Smooth muscle cell (in vitro differentiated cells): Measurements from ENCODE around the gene AGK. TPM values are rescaled to one million over a fixed set of nuclear protein-coding genes. Genes with fewer than 3 reads are reported as not detected.
"Not testable (repeated sequence)": the region's sequence is repeated elsewhere in the genome, so short reads cannot be mapped to it uniquely, and the experiment has no call there.

Experiments
- DNase-seq: peaks from one replicate; lab custom pipeline; 2025; ENCODE audit not compliant: unreplicated experiment; lab: John Stamatoyannopoulos, UW
- H2AFZ ChIP-seq: fragments of 200-600 bp; sonication (generic); 2 replicates; pipeline ENCODE4 v1.6.0; 2016; ENCODE audit warnings: antibody characterized with exemption, low read depth, mild to moderate bottlenecking
- H3F3A ChIP-seq: fragments of 200-600 bp; sonication (generic); 2 replicates; pipeline ENCODE4 v1.6.0; 2017; ENCODE audit warnings: antibody characterized with exemption, low read depth
- H3K27ac ChIP-seq: fragments of 200-600 bp; sonication (generic); 2 replicates; pipeline ENCODE4 v1.5.1; 2016; ENCODE audit warnings: low read depth, mild to moderate bottlenecking
- H3K27me3 ChIP-seq: fragments of 200-600 bp; sonication (generic); 2 replicates; pipeline ENCODE4 v1.6.1; 2016; ENCODE audit warnings: low read depth, mild to moderate bottlenecking
- H3K36me3 ChIP-seq: fragments of 200-600 bp; sonication (generic); 2 replicates; pipeline ENCODE4 v1.5.1; 2016; ENCODE audit warnings: low read depth
- H3K4me1 ChIP-seq: fragments of 200-600 bp; sonication (generic); 2 replicates; pipeline ENCODE4 v1.5.1; 2016; ENCODE audit warnings: low read depth
- H3K4me2 ChIP-seq: fragments of 200-600 bp; sonication (generic); 2 replicates; pipeline ENCODE4 v1.6.0; 2016; ENCODE audit warnings: mild to moderate bottlenecking
- H3K4me3 ChIP-seq: fragments of 200-600 bp; sonication (generic); 2 replicates; pipeline ENCODE4 v1.5.1; 2016; ENCODE audit warnings: mild to moderate bottlenecking
- H3K79me2 ChIP-seq: fragments of 200-600 bp; sonication (generic); 2 replicates; pipeline ENCODE4 v1.6.0; 2016; ENCODE audit warnings: low read depth, mild to moderate bottlenecking
- H3K9ac ChIP-seq: fragments of 200-600 bp; sonication (generic); 2 replicates; pipeline ENCODE4 v1.6.0; 2016; ENCODE audit warnings: low read depth
- H3K9me3 ChIP-seq: fragments of 200-600 bp; sonication (generic); replicated peaks from 2 replicates; pipeline ENCODE4 v1.5.1; 2016; ENCODE audit warnings: low read depth
- H4K20me1 ChIP-seq: fragments of 200-600 bp; sonication (generic); 2 replicates; pipeline ENCODE4 v1.6.0; 2016; ENCODE audit warnings: low read depth
- WGBS: methylation state at CpG from one replicate; pipeline ENCODE4 v1.1.7; 2016; ENCODE audit warnings: low lambda C conversion rate; 5-methylcytosine and 5-hydroxymethylcytosine counted together
- polyA plus RNA-seq: library from polyadenylated mRNA; unstranded; fragments of >200 nt; fragmentation: Nextera tagmentation; extraction: Ambion mirVana; gene quantifications from 2 replicates; pipeline ENCODE4 v1.2.1, GENCODE V29; 2016
- total RNA-seq: library from RNA; depleted of rRNA; stranded (reverse); fragments of >200 nt; gene quantifications from 2 replicates; pipeline ENCODE4 v1.2.3, GENCODE V29; 2014
- TF ChIP-seq, protein P1 (sequence below): fragments of 200-600 bp; sonication (generic); IDR thresholded peaks from 2 replicates; pipeline ENCODE4 v1.5.1; 2017; ENCODE audit warnings: borderline replicate concordance, mild to moderate bottlenecking, antibody characterized with exemption; ENCODE audit not compliant: insufficient read depth, poor library complexity, severe bottlenecking

Gene AGK
- total and polyA plus RNA-seq, 2 experiments from 2014 or later = 22.3 to 32.4 TPM

DNA sequence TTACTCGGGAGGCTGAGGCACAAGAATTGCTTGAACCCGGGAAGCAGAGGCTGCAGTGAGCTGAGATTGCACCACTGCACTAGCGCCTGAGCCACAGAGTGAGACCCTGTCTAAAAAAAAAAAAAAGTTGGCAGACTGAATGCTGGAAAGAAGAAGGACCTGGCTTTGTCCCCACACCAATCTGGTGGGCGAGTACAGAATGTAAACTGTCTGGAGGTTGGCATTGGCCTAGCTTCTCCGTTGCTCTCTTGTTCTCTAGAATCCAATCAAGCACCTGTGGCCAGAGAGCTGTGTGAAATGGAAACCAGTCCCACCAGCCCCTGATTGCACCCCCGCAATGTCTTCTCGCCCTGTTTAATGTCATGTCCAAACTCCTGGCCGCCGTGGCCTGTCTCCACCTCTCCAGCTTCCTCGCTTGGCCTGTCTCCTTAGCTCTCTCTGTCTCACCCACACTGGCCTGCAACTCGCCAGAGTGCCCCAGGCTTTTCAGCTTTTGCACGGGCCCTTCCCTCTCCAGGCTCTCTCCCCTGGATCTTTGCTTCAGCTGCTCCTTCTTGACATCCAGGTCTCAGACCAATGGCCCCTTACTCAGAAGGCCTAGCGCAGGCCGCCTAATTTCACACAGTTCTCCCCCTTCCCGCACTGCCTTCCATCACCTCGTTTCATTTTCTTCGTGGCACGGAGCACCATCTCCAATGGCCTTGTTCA, 670 bp upstream of the AGK start:
- no peaks in the 10 kb centered on the region for H3K27me3 ChIP-seq
- H3K4me2 ChIP-seq = peak overlapping the region; percentile 87
- TF ChIP-seq, protein P1, sequence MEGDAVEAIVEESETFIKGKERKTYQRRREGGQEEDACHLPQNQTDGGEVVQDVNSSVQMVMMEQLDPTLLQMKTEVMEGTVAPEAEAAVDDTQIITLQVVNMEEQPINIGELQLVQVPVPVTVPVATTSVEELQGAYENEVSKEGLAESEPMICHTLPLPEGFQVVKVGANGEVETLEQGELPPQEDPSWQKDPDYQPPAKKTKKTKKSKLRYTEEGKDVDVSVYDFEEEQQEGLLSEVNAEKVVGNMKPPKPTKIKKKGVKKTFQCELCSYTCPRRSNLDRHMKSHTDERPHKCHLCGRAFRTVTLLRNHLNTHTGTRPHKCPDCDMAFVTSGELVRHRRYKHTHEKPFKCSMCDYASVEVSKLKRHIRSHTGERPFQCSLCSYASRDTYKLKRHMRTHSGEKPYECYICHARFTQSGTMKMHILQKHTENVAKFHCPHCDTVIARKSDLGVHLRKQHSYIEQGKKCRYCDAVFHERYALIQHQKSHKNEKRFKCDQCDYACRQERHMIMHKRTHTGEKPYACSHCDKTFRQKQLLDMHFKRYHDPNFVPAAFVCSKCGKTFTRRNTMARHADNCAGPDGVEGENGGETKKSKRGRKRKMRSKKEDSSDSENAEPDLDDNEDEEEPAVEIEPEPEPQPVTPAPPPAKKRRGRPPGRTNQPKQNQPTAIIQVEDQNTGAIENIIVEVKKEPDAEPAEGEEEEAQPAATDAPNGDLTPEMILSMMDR = no peak
- no peaks in the 10 kb centered on the region for H3F3A ChIP-seq
- no peaks in the 10 kb centered on the region for H3K36me3 ChIP-seq
- peak overlapping the region; percentile 100 for H2AFZ ChIP-seq
- peaks cover 12% of the 10 kb centered on the region for H3K79me2 ChIP-seq
- peak overlapping the region; percentile 94 for H3K4me3 ChIP-seq
- no peak overlapping the region for H3K27ac ChIP-seq
- peak overlapping the region; percentile 76 for H3K9ac ChIP-seq
- H3K4me1 ChIP-seq = peaks cover 12% of the 10 kb centered on the region
- H4K20me1 ChIP-seq = no peaks in the 10 kb centered on the region
- H3K9me3 ChIP-seq = no peaks in the 10 kb centered on the region
- WGBS = 47% methylated on average over 18 of the region's 18 CpGs
- no peak for DNase-seq

DNA sequence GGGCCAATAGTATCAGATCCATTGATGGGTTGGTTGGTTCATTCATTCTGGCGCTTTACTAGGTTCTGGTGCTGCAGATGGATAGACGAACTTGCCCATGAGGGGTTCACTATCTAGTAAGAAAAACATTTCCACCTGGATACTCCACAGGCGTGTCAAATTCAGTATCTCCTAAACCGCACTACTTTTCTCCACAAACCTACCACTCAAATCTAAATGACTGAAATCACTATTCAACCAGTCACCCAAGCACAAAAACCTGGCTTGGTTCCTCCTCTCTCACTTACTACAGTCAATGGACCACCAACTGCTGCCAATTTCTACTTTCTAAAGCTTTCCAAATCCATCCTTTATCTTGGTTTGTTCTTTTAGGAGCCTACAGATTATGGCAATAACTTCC, 572 bp downstream of the AGK start:
- no peak for DNase-seq
- H3K4me2 ChIP-seq = peak overlapping the region; percentile 87
- peaks cover 12% of the 10 kb centered on the region for H3K4me1 ChIP-seq
- H2AFZ ChIP-seq = peak overlapping the region; percentile 100
- H3K79me2 ChIP-seq = peaks cover 12% of the 10 kb centered on the region
- TF ChIP-seq, protein P1 = no peak
- 25% methylated on average over 4 of the region's 4 CpGs for WGBS
- peak overlapping the region; percentile 76 for H3K9ac ChIP-seq
- H3K36me3 ChIP-seq = peaks cover 4% of the 10 kb centered on the region
- H3K9me3 ChIP-seq = no peaks in the 10 kb centered on the region
- H3K4me3 ChIP-seq = peak overlapping the region; percentile 94
- no peaks in the 10 kb centered on the region for H3K27me3 ChIP-seq
- H4K20me1 ChIP-seq = no peaks in the 10 kb centered on the region
- H3K27ac ChIP-seq = no peak overlapping the region
- H3F3A ChIP-seq = no peaks in the 10 kb centered on the region

DNA sequence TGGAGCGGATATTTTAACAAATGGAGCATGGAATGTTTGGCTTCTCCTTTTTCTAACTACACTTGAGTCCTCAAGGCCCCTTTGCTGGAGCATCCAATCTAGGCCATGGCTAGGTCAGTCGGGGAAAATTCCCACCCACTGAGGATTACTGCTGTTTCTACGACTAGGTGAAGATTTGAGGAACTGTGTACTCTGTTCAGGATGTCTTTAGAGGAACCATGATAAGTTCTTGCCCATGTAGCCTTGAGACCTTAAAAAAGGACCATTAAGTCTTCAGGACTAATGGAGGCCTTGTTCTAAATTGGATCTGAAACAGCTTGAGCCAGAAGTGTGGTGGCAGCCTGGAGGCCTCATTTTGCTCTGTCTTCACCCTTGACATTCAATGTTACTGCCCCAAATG, 6.2 kb downstream of the AGK start:
- Histone ChIP-seq H3K9me3 (peaks cover 6% of the 10 kb centered on the region), H3K36me3 (peaks cover 16% of the 10 kb centered on the region), H3K4me2 (no peak overlapping the region), H3F3A (no peaks in the 10 kb centered on the region), H3K9ac (no peak overlapping the region), H3K4me1 (no peaks in the 10 kb centered on the region), H2AFZ (no peak overlapping the region), H3K27me3 (no peaks in the 10 kb centered on the region), H3K27ac (no peak overlapping the region), H3K79me2 (peaks cover 18% of the 10 kb centered on the region), H4K20me1 (no peaks in the 10 kb centered on the region), H3K4me3 (no peak overlapping the region)
- TF ChIP-seq, protein P1 = no peak
- no peak for DNase-seq
- whole genome bisulfite sequencing = 96% methylated on average over 3 of the region's 3 CpGs

DNA sequence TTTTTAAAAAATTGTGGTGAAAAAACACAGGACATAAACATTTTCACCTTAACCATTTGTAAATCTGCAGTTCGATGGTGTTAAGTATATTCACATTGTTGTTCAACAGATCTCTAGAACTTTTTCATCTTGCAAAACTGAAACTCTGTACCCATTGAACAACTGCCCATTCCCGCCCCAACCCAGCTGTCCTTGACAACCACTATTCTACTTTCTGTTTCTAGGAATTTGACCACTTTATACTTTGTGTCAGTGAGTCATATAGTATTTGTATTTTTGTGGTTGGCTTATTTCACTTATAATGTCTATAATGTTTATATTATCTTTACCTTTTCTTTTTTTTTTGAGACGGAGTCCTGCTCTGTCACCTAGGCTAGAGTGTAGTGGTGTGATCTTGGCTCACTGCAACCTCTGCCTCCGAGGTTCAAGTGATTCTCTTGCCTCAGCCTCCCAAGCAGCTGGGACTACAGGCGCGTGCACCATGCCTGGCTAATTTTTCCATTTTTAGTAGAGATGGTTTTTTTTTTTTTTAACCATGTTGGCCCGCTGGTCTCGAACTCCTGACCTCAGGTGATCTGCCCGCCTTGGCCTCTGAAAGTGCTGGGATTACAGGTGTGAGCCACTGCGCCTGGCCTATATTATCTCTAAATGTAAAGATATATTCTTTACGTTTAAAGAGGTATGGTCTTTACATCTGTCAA, 6.8 kb downstream of the AGK start:
- WGBS = 95% methylated on average over 11 of the region's 11 CpGs
- peaks cover 16% of the 10 kb centered on the region for H3K36me3 ChIP-seq
- DNase-seq = not testable (repeated sequence)

More for the DNA sequence above, 6.8 kb downstream of the AGK start:
- H2AFZ ChIP-seq, H3K4me1 ChIP-seq, H3K4me2 ChIP-seq, H4K20me1 ChIP-seq, H3K27ac ChIP-seq, H3K9ac ChIP-seq, H3K27me3 ChIP-seq, H3K4me3 ChIP-seq, H3F3A ChIP-seq, H3K9me3 ChIP-seq: not testable (repeated sequence)
- H3K79me2 ChIP-seq = peaks cover 18% of the 10 kb centered on the region
